ENCODE results near the gene CAGE1.
A peak's percentile ranks its signal among the peaks of the same experiment; 100 is the strongest.
"Not testable (repeated sequence)": the region's sequence is repeated elsewhere in the genome, so short reads cannot be mapped to it uniquely, and the experiment has no call there.

The CAGE1 gene

DNA sequence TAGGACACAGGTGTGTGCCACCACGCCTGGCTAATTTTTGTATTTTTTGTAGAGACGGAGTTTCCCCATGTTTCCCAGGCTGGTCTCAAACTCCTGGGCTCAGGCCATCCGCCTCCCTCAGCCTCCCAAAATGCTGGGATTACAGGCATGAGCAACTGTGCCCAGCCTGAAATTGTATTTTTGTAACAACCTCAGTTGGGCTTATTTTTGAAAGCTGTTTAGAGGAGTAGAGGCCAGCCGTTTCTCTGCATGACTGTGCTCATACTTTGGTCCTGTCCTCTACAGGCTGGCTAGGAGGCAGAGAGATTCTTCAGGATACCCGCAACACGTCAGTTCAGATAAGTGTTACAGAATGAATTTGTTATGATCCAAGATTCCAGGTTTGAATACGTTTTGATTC, 22.1 kb downstream of the CAGE1 start:
- TF ChIP-seq, protein P1, sequence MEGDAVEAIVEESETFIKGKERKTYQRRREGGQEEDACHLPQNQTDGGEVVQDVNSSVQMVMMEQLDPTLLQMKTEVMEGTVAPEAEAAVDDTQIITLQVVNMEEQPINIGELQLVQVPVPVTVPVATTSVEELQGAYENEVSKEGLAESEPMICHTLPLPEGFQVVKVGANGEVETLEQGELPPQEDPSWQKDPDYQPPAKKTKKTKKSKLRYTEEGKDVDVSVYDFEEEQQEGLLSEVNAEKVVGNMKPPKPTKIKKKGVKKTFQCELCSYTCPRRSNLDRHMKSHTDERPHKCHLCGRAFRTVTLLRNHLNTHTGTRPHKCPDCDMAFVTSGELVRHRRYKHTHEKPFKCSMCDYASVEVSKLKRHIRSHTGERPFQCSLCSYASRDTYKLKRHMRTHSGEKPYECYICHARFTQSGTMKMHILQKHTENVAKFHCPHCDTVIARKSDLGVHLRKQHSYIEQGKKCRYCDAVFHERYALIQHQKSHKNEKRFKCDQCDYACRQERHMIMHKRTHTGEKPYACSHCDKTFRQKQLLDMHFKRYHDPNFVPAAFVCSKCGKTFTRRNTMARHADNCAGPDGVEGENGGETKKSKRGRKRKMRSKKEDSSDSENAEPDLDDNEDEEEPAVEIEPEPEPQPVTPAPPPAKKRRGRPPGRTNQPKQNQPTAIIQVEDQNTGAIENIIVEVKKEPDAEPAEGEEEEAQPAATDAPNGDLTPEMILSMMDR (IDR thresholded peaks at IDR 0.05; ENCODE audit: insufficient read depth, low read depth, low read length, missing control alignments): no peak
- no peak for DNase-seq (ENCODE audit: low read depth)
- H3K4me3 ChIP-seq (ENCODE audit: low read depth, low read length): no peak overlapping the region

DNA sequence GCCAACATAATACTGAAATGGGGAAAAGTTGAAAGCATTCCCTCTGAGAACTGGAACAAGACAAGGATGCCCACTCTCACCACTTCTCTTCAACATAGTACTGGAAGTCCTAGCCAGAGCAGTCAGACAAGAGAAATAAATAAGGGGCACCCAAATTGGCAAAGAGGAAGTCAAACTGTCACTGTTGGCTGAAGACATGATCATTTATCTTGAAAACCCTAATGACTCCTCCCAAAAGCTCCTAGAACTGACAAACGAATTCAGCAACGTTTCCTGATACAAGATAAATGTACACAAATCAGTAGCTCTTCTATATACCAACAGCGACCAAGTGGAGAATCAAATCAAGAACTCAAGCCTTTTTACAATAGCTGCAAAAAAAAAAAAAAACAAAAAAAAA, 37.6 kb downstream of the CAGE1 start:
- H3K4me3 ChIP-seq (ENCODE audit: low read depth, low read length); DNase-seq (ENCODE audit: low read depth): not testable (repeated sequence)

DNA sequence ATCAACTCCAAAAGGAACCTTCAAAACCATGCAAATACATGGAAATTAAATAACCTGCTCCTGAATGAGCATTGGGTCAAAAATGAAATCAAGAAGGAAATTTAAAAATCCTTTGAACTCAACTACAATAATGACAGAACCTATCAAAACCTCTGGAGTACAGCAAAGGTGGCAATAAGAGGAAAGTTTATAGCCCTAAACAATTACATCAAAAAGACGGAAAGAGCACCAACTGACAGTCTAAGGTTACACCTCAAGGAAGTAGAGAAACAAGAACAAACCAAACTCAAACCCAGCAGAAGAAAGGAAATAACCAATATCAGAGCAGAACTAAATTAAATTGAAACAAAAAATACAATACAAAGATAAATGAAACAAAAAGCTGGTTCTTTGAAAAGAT, 39.0 kb downstream of the CAGE1 start:
- not testable (repeated sequence) for DNase-seq (ENCODE audit: low read depth); H3K4me3 ChIP-seq (ENCODE audit: low read depth, low read length)

DNA sequence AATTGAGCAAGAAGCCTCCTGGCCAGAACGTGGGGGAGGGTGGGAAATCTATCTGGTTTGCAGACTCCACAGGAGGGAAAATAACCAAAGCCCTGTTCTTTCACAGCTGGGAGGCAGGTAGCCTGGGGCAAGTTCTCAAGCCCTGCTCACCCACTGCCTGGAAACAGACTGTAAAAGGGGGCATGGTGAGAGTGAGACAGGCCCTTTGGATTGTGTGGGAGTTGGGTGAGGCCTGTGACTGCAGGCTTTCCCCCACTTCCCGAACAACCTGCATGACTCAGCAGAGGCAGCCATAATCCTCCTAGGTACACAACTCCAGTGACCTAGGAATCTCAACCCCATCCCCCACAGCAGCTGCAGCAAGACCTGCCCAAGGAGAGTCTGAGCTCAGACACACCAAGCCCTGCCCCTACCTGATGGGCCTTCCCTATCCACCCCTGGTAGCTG, 42.0 kb downstream of the CAGE1 start:
- not testable (repeated sequence) for DNase-seq (ENCODE audit: low read depth); H3K4me3 ChIP-seq (ENCODE audit: low read depth, low read length)

DNA sequence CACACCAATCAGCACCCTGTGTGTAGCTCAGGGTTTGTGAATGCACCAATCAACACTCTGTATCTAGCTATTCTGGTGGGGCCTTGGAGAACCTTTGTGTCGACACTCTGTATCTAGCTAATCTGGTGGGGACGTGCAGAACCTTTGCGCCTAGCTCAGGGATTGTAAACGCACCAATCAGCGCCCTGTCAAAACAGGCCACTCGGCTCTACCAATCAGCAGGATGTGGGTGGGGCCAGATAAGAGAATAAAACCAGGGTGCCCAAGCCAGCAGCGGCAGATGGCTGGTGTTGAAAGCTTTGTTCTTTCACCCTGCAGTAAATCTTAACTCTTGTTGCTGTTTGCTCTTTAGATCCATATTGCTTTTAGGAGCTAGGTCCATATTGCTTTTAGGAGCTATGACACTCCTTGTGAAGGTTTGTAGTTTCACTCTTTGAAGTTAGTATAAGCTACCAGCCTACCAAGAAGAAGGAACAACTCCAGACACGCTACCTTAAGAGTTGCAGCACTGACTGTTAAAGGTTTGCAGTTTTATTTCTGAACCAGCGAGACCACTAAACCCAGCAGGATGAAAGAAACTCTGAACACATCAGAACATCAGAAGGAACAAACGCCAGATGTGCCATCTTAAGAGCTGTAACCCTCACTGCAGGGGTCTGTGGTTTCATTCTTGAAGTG, 44.6 kb downstream of the CAGE1 start:
- not testable (repeated sequence) for DNase-seq (ENCODE audit: low read depth); H3K4me3 ChIP-seq (ENCODE audit: low read depth, low read length)

DNA sequence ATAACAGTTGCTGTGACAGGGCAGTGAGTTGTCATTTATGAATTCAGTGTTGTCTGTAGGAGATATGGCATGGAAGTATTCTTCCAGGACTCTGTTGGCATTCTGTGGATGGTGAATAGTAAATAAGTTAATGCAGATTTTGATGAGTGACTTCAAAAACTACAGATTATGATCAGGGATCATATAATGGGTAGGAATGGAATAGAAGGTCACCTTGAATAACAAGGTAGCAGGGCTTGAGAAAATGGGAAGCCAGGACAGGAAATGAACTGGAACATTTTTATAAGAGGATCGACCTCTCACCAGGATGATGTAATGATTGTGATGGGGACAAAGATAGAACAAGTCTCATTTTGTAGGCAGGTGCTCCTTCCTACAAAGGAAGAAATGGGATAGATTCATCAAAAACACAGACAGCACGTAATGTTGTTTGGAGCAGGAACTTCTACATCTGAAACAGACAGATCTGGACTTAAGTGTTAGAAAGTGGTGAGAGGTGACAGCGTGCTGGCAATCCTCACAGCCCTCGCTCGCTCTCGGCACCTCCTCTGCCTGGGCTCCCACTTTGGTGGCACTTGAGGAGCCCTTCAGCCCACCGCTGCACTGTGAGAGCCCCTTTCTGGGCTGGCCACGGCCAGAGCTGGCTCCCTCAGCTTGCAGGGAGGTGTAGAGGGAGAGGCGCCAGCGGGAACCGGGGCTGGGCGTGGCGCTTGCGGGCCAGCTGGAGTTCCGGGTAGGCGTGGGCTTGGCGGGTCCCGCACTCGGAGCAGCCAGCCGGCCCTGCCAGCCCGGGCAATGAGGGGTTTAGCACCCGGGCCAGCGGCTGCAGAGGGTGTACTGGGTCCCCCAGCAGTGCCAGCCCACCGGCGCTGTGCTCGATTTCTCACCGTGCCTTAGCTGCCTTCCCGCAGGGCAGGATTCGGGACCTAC, 45.7 kb downstream of the CAGE1 start:
- TF ChIP-seq, protein P1 (IDR thresholded peaks at IDR 0.05; ENCODE audit: insufficient read depth, low read depth, low read length, missing control alignments): no peak
- H3K4me3 ChIP-seq (ENCODE audit: low read depth, low read length): no peak overlapping the region
- DNase-seq (ENCODE audit: low read depth): no peak

DNA sequence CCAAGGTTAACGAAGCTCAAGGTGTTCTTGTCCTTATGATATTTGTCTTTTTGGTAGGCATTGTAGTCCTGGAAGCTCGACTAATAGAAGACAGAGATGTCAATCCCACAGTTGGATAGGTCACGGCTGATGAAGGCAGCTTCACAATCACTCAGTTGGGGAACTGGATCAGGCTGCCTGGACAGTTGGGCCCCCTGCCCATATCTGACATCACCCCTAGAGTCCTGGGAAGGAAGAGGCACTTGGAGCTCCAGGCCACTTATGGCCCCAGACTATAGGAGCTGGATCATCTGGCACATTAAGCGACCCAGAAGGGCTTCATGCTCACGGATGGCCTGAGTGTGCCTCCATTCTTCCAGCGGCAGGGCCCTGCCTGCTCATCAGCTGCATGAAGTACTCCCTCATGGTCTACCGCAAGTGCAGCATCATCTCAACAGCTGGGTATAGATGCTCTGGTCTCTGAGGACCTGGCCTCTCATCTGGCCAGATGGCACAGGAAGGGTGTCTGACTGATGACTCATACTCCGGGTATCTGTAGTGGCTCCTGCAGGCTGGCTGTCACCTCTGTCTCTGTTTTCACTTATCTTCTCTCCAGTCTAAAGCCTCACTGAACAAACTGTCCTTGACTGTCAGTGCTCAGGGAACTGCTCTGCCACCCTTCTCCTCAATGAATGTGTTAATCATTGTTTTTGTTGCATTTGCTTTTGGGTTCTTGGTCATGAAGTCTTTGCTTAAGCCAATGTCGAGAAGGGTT, 47.4 kb downstream of the CAGE1 start:
- TF ChIP-seq, protein P1 (IDR thresholded peaks at IDR 0.05; ENCODE audit: insufficient read depth, low read depth, low read length, missing control alignments): no peak
- H3K4me3 ChIP-seq (ENCODE audit: low read depth, low read length): no peak overlapping the region
- peak; percentile 46 for DNase-seq (ENCODE audit: low read depth)

DNA sequence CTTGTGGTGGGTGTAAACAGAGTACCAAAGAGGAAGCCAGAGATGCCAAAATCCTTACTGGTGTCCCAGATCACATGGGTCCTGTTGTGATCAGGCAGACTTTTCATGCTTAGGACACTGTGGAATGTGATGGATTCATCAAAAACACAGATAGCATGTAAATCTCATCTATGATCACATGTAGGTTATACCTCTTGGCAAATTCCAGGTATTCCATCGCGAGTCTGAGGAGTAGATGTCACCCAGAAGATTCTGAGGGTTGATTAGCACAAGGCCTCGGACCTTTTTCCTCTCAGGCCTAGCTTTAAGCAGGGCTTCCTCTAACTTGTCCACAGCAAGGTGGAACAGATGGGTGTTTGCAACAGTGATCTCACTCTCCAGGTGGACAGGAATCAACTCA, 48.3 kb downstream of the CAGE1 start:
- TF ChIP-seq, protein P1 (IDR thresholded peaks at IDR 0.05; ENCODE audit: insufficient read depth, low read depth, low read length, missing control alignments): no peak
- no peak for DNase-seq (ENCODE audit: low read depth)
- no peak overlapping the region for H3K4me3 ChIP-seq (ENCODE audit: low read depth, low read length)
